Right atrium auricular region (tissue), 2 donors: ENCODE results near the gene MYO18A. TPM values are rescaled to one million over a fixed set of nuclear protein-coding genes. Genes with fewer than 3 reads are reported as not detected.

Experiments
- DNase-seq: peaks from one replicate; pipeline ENCODE4 v3.0.0-alpha.2; 2019; ENCODE audit warnings: low spot score
- H3K27ac ChIP-seq, 2 donors: fragments of 200-600 bp; sonication (generic); 1 replicate in 1 of 2; 2 replicates in 1 of 2; pipeline ENCODE4 v1.5.1; 2016 to 2019
- H3K27me3 ChIP-seq, 2 donors: fragments of 200-600 bp; sonication (generic); one replicate each; pipeline versions ENCODE4 v1.5.1 to v1.6.0; 2017 to 2019
- H3K36me3 ChIP-seq: fragments of 200-600 bp; sonication (generic); one replicate; pipeline ENCODE4 v1.5.1; 2016
- H3K4me1 ChIP-seq, 2 donors: fragments of 200-600 bp; sonication (generic); one replicate each; pipeline versions ENCODE4 v1.5.1 to v1.6.0; 2017 to 2019
- H3K4me3 ChIP-seq, 2 donors: fragments of 200-600 bp; sonication (generic); 1 replicate in 1 of 2; 2 replicates in 1 of 2; pipeline ENCODE4 v1.5.1; 2017 to 2019; ENCODE audit warnings: mild to moderate bottlenecking in 1 of 2, moderate library complexity in 1 of 2
- H3K9me3 ChIP-seq, 2 donors: fragments of 200-600 bp; sonication (generic); one replicate each; pipeline ENCODE4 v1.5.1; 2019
- CTCF ChIP-seq, 2 donors: fragments of 200-600 bp; sonication (generic); IDR thresholded peaks; one replicate each; pipeline ENCODE4 v1.5.1; 2019; ENCODE audit warnings: antibody characterized with exemption in 2 of 2
- total RNA-seq, 2 donors: library from RNA; depleted of rRNA; stranded (reverse); fragments of >200 nt; gene quantifications; one replicate each; pipeline ENCODE4 v1.1.0, GENCODE V29; 2016

MYO18A gene
- total RNA-seq, 2 donors from 2014 or later: 159 to 219 TPM

GRCh38 chr17:29111816-29112499 is 68.2 kb downstream of the MYO18A start:
- Histone ChIP-seq H3K27me3 (no peaks in the 10 kb centered on the region), H3K4me3 (no peak overlapping the region), H3K9me3 (no peaks in the 10 kb centered on the region), H3K27ac (peak overlapping the region in 1 of 2 donors; percentile 43), H3K36me3 (peaks cover 72% of the 10 kb centered on the region), H3K4me1 (peaks cover 0 to 38% of the 10 kb centered on the region in 2 donors)
- peak; percentile 80 for DNase-seq
- TF ChIP-seq CTCF (IDR thresholded peaks at IDR 0.05): peak; percentile 85 to 94

- Histone ChIP-seq H3K9me3 (no peaks in the 10 kb centered on the region), H3K4me1 (peaks cover 0 to 36% of the 10 kb centered on the region in 2 donors), H3K36me3 (peaks cover 80% of the 10 kb centered on the region), H3K27ac (no peak overlapping the region), H3K4me3 (no peak overlapping the region), H3K27me3 (no peaks in the 10 kb centered on the region)
- DNase-seq: no peak
- TF ChIP-seq CTCF (IDR thresholded peaks at IDR 0.05): no peak
Measured at GRCh38 chr17:29110372-29110757, 69.8 kb downstream of the MYO18A start.

- H3K9me3 ChIP-seq: no peaks in the 10 kb centered on the region
- no peaks in the 10 kb centered on the region for H3K27me3 ChIP-seq
- no peak overlapping the region for H3K4me3 ChIP-seq
- TF ChIP-seq CTCF (IDR thresholded peaks at IDR 0.05): no peak
- peaks cover 0 to 36% of the 10 kb centered on the region in 2 donors for H3K4me1 ChIP-seq
- peaks cover 78% of the 10 kb centered on the region for H3K36me3 ChIP-seq
- no peak for DNase-seq
- H3K27ac ChIP-seq: no peak overlapping the region
Measured at GRCh38 chr17:29109477-29110371, 70.5 kb downstream of the MYO18A start.

GRCh38 chr17:29108823-29109476 is 71.2 kb downstream of the MYO18A start:
- peaks cover 80% of the 10 kb centered on the region for H3K36me3 ChIP-seq
- H3K27me3 ChIP-seq: no peaks in the 10 kb centered on the region
- no peaks in the 10 kb centered on the region for H3K9me3 ChIP-seq
- H3K27ac ChIP-seq: no peak overlapping the region
- H3K4me3 ChIP-seq: no peak overlapping the region
- DNase-seq: no peak
- no peak for TF ChIP-seq CTCF (IDR thresholded peaks at IDR 0.05)
- peaks cover 0 to 36% of the 10 kb centered on the region in 2 donors for H3K4me1 ChIP-seq

GRCh38 chr17:29107933-29108822 is 72.0 kb downstream of the MYO18A start:
- no peak overlapping the region for H3K4me3 ChIP-seq
- H3K4me1 ChIP-seq: peaks cover 0 to 31% of the 10 kb centered on the region in 2 donors
- peak overlapping the region; percentile 24 to 68 for H3K27ac ChIP-seq
- no peaks in the 10 kb centered on the region for H3K27me3 ChIP-seq
- DNase-seq: no peak
- no peaks in the 10 kb centered on the region for H3K9me3 ChIP-seq
- TF ChIP-seq CTCF (IDR thresholded peaks at IDR 0.05): no peak
- peaks cover 80% of the 10 kb centered on the region for H3K36me3 ChIP-seq
